Right cardiac atrium (tissue), 5 donors: ENCODE measurements around the gene SNRNP200. TPM values are rescaled to one million over a fixed set of nuclear protein-coding genes. Genes with fewer than 3 reads are reported as not detected.

Experiments
- ATAC-seq, 2 donors: fragments of 200-7000 bp; cut with Tn5 transposase; one replicate each; pipeline versions ENCODE4 v1.8.0 to v1.9.1; 2020; ENCODE audit warnings: moderate library complexity in 2 of 2, mild to moderate bottlenecking in 1 of 2
- DNase-seq, 3 donors: peaks; one replicate each; pipeline ENCODE4 v3.0.0-alpha.2; 2020
- H3K27ac ChIP-seq: one replicate; pipeline ENCODE4 v1.5.1; 2013; ENCODE audit warnings: mild to moderate bottlenecking, low read length, control low read depth, moderate library complexity
- H3K27me3 ChIP-seq: one replicate; pipeline ENCODE4 v1.6.1; 2013; ENCODE audit not compliant: control insufficient read depth, insufficient read depth
- H3K4me1 ChIP-seq: one replicate; pipeline ENCODE4 v1.6.1; 2013; ENCODE audit warnings: low read length; ENCODE audit not compliant: control insufficient read depth, insufficient read depth
- H3K4me3 ChIP-seq: one replicate; pipeline ENCODE4 v1.5.1; 2013; ENCODE audit warnings: low read length, control low read depth
- H3K9me3 ChIP-seq: one replicate; pipeline ENCODE4 v1.6.1; 2013; ENCODE audit warnings: low read length; ENCODE audit not compliant: control insufficient read depth
- WGBS: extraction: QIAGEN DNeasy Blood & Tissue Kit; methylation state at CpG from one replicate; pipeline ENCODE4 v1.1.7; 2013; 5-methylcytosine and 5-hydroxymethylcytosine counted together
- intact Hi-C, 4 donors: fragments of 100-400 bp; cut with DNase I; formaldehyde crosslinking; loops; one replicate each; pipeline versions ENCODE4 v1.11.0 to v1.14.0; 2022 to 2023
- polyA plus RNA-seq: library from polyadenylated mRNA; stranded (reverse); fragments of 200-250 nt; gene quantifications from one replicate; pipeline ENCODE4 v1.2.3, GENCODE V29; 2013
- total RNA-seq, 4 donors: library from RNA; stranded (reverse); fragmentation: NEBNext Ultra II Directional; extraction: Animal tissue kit (Norgen Biotek cat#: 25700); gene quantifications; one replicate each; pipeline ENCODE4 v1.2.1, GENCODE V29; 2021
- donor health status: healthy with polysubstance abuse.
- donor health status: DM: no; HTN: yes; CAD: no.
- donor health status: DM: no; HTN: no; CAD: no.
- donor health status: DM: no; HTN: yes; CAD: no; lungs with severe emphysema.
- donor health status: DM: yes; HTN: yes; CAD: no.

The SNRNP200 gene
- total and polyA plus RNA-seq, 5 donors, result 41.1 to 63.8 (median 57.9) TPM

DNA sequence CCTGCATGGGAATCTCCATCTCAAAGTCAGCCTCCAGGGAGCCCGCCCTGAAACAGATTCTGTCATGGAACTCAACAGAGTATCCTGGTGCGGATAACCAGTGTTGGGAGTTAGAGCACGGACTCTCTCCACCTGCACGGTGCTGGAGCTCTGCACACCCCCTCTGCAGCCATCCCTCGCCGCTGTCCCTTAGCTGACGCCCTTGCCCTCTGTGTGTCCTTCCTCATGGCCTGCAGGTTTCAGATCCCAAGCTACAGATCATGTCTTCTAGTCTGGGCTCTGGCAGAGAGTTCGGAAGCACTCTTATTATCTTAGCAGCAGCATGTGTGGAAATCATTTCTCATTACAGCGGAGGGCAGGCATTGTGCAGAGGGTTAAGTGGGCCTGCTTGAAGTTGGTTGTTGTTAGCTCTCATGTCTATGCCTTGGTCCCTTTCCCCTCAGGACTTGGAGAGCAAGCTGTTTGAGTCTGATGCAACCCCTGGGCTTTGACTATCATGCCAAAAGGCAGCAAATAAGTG is 65.5 kb downstream of the SNRNP200 start:
- H3K4me1 ChIP-seq, result peaks cover 12% of the 10 kb centered on the region

DNA sequence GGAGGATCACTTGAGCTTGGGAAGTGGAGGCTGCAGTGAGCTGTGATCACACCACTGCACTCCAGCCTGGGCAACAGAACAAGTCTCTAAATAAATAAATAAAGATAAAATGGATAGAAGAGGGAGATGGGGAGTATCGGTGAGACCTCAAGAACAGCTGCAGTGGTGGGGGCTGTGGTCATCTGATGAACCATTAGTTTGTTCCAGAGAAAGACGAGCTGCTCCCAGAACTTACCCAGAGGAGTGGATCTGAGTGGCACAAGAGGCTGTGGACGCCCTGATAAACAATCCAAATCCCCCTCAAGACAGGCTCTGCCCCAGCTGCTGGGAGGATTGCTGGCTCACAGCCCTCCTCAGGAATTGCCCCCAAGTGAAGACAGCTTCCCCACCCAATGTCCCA is 66.3 kb downstream of the SNRNP200 start:
- H3K9me3 ChIP-seq, result no peaks in the 10 kb centered on the region
- H3K27ac ChIP-seq, result no peak overlapping the region
- ATAC-seq (no peak), DNase-seq (no peak)
- intact Hi-C loops, result no loop called here
- no peak overlapping the region for H3K4me3 ChIP-seq
- H3K4me1 ChIP-seq, result peaks cover 12% of the 10 kb centered on the region
- WGBS, result 80% methylated on average over 3 of the region's 3 CpGs
- H3K27me3 ChIP-seq, result no peaks in the 10 kb centered on the region

More for the DNA sequence above, 65.5 kb downstream of the SNRNP200 start:
- Histone ChIP-seq H3K27me3 (no peaks in the 10 kb centered on the region), H3K9me3 (no peaks in the 10 kb centered on the region), H3K4me3 (no peak overlapping the region), H3K27ac (no peak overlapping the region)
- intact Hi-C loops, result no loop called here
- DNase-seq (no peak), ATAC-seq (peak in 1 of 2 donors; percentile 20)
- 67% methylated on average over 9 of the region's 9 CpGs for WGBS

DNA sequence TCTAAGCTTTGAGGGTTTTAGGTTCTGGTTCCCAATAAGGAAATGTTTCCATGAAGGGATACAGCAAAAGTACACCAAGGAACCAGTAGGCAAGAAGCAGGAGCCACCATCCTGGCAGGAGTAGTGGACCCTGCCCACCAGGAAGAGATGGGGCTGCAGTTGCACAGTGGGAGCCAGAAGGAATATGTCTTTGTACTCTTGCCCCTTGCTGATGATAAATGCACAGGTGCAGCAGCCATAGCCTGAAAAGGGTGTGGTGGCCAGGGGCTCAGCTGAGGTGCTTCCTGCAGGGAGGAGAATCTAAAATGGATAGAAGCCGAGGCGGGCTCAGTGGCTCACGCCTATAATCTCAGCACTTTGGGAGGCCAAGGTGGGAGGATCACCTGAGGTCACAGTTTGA is 67.1 kb downstream of the SNRNP200 start:
- intact Hi-C loops, result no loop called here
- 95% methylated on average over 3 of the region's 3 CpGs for WGBS
- H3K27ac ChIP-seq, result no peak overlapping the region
- no peaks in the 10 kb centered on the region for H3K27me3 ChIP-seq
- H3K4me3 ChIP-seq, result no peak overlapping the region
- H3K4me1 ChIP-seq, result peaks cover 12% of the 10 kb centered on the region
- ATAC-seq, result no peak
- H3K9me3 ChIP-seq, result no peaks in the 10 kb centered on the region
- no peak for DNase-seq

DNA sequence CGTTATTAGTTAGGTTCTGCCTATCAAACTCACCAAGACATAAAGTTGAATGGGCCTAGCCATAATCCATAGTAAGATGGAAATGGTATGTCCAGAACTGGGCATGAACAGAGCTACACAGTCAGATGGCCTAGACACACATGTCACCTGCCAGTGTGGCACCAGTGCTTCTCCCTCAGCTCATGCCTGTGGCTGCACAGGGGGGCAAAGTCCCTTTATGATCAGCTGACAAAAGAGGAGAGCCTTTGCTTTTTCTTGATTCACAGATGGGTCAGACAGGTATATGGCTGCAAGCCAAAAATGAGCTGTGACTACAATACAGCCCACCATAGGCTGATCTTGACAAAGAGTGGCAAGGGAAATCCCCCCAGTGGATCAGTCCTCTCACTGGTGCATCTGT is 68.5 kb downstream of the SNRNP200 start:
- H3K9me3 ChIP-seq, result no peaks in the 10 kb centered on the region
- peaks cover 7% of the 10 kb centered on the region for H3K4me1 ChIP-seq
- no peak overlapping the region for H3K27ac ChIP-seq
- no peak overlapping the region for H3K4me3 ChIP-seq
- WGBS, result 93% methylated on average over 1 of the region's 1 CpG
- DNase-seq (no peak), ATAC-seq (no peak)
- H3K27me3 ChIP-seq, result no peaks in the 10 kb centered on the region
- intact Hi-C loops, result no loop called here

DNA sequence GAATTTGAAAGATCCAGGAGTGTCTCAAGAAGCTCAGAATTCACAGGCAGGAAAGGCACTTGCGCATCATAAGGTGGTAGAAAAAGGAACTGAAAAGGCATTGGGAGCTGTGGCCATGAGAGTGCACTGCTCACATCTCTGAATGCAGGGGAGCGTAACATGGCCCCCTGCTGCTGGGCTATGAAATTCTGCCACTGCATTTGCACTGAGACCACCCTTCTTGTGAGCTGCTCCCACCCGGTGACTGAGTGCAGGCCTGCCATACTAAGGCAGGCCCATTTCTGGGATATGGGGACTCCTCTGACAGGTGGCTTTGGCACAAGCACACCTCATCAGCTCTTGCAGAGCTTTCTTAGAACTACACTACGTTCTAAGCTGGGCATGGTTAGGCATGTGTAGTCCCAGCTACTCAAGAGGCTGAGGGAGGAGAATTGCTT is 71.4 kb downstream of the SNRNP200 start:
- no peaks in the 10 kb centered on the region for H3K9me3 ChIP-seq
- no peak overlapping the region for H3K4me3 ChIP-seq
- 83% methylated on average over 4 of the region's 4 CpGs for WGBS
- no peak overlapping the region for H3K27ac ChIP-seq
- no peaks in the 10 kb centered on the region for H3K4me1 ChIP-seq
- DNase-seq (no peak), ATAC-seq (no peak)
- no peaks in the 10 kb centered on the region for H3K27me3 ChIP-seq
- intact Hi-C loops, result no loop called here

DNA sequence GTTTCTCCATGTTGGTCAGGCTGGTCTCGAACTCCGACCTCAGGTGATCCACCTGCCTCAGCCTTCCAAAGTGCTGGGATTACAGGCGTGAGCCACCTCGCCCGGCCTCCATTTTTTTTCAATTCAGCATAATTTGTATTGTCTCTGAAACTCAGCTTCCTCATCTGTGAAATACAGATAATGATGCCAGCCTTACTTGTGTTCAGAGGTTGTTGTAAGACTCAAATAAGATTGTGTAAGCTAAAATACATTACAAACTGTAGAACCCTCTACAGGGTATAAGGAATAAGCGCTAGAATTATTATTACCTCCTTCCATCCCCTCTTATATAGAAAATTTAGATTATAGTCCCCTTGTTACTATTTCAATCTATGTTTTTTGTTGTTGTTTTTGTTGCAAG is 71.9 kb downstream of the SNRNP200 start:
- Histone ChIP-seq H3K9me3 (no peaks in the 10 kb centered on the region), H3K27me3 (no peaks in the 10 kb centered on the region), H3K27ac (no peak overlapping the region), H3K4me3 (no peak overlapping the region), H3K4me1 (no peaks in the 10 kb centered on the region)
- 94% methylated on average over 6 of the region's 6 CpGs for WGBS
- ATAC-seq (no peak), DNase-seq (no peak)
- intact Hi-C loops, result no loop called here

DNA sequence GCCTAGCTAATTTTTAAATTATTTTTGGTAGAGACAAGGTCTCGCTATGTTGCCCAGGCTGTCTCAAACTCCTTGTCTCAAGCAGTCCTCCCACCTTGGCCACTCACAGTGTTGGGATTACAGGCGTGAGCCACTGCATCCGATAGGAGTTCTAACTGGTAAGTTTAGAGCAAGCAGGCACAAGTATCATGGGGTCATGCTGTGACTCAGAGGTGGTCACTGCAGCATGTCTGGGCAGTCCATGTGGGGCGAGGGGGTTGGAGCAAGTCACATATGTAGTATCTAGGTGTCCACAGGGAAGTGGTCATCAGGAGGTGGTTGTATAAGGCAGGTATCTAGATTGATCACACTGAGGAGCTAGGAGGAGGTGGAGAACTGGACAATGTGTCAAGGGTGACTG is 74.0 kb downstream of the SNRNP200 start:
- Histone ChIP-seq H3K4me1 (no peaks in the 10 kb centered on the region), H3K4me3 (no peak overlapping the region), H3K9me3 (no peaks in the 10 kb centered on the region), H3K27me3 (no peaks in the 10 kb centered on the region), H3K27ac (no peak overlapping the region)
- ATAC-seq (no peak), DNase-seq (no peak)
- intact Hi-C loops, result no loop called here
- WGBS, result 97% methylated on average over 4 of the region's 4 CpGs

DNA sequence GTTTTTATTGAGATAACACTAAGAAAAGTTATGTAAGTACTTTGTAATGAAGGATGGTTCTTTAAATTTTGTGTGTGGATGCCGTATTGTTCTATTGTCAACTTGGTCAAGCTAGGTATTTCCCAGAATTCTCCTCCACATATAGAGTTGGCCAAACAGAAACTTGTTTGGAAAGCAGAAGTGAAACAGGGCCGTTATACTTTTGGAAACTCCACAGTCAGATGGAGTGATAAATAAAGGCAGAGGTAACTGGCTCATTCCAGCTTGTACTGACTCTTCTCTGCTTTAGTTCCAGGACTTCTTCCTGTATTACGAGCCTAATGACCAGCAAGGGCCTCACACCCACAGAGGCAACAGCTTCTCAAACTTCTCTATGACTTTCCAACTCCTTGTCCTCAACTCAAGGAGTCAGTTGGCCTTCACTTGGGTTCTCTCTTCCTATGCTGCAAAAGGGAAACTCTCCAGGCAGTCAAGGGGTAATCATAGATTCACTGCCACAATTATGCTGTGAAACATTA is 80.3 kb downstream of the SNRNP200 start:
- no peak for DNase-seq
- Histone ChIP-seq H3K4me1 (no peaks in the 10 kb centered on the region), H3K4me3 (no peak overlapping the region), H3K27me3 (no peaks in the 10 kb centered on the region), H3K27ac (no peak overlapping the region), H3K9me3 (no peaks in the 10 kb centered on the region)
- 69% methylated on average over 3 of the region's 3 CpGs for WGBS
- intact Hi-C loops, result no loop called here
- ATAC-seq, result no peak

Other genes with a start within 250 kb of the SNRNP200 start
- under 1 TPM; 0.11 to 0.91 (median 0.66) TPM for gene ADRA2B, start 189.0 kb downstream of the SNRNP200 start, total RNA-seq
- 2.2 TPM for gene ADRA2B, start 189.0 kb downstream of the SNRNP200 start, polyA plus RNA-seq
- not detected for gene ASTL, start 167.0 kb downstream of the SNRNP200 start, total RNA-seq
- not detected for gene ASTL, start 167.0 kb downstream of the SNRNP200 start, polyA plus RNA-seq
- gene DUSP2, start 160.1 kb downstream of the SNRNP200 start, total RNA-seq, result 1 to 10 TPM; 1.2 to 2.6 (median 1.4) TPM
- 2.2 TPM for gene DUSP2, start 160.1 kb downstream of the SNRNP200 start, polyA plus RNA-seq
- 100 to 1,000 TPM; 142 to 184 (median 156) TPM for gene STARD7, start 96.7 kb downstream of the SNRNP200 start, total RNA-seq
- 61.9 TPM for gene STARD7, start 96.7 kb downstream of the SNRNP200 start, polyA plus RNA-seq
- 10 to 100 TPM; 77.8 to 90.0 (median 84.8) TPM for gene TMEM127, start 39.5 kb downstream of the SNRNP200 start, total RNA-seq
- 37.0 TPM for gene TMEM127, start 39.5 kb downstream of the SNRNP200 start, polyA plus RNA-seq
- 10 to 100 TPM; 52.2 to 60.5 (median 56.0) TPM for gene CIAO1, start 39.3 kb downstream of the SNRNP200 start, total RNA-seq
- gene CIAO1, start 39.3 kb downstream of the SNRNP200 start, polyA plus RNA-seq, result 30.3 TPM
- gene ITPRIPL1, start 19.8 kb upstream of the SNRNP200 start, total RNA-seq, result 1 to 10 TPM in 1 of 4 donors, under 1 TPM in 3; 0.67 to 1.5 (median 0.75) TPM
- 0.50 TPM for gene ITPRIPL1, start 19.8 kb upstream of the SNRNP200 start, polyA plus RNA-seq
- gene NCAPH, start 30.2 kb upstream of the SNRNP200 start, total RNA-seq, result 1 to 10 TPM in 2 of 4 donors, under 1 TPM in 2; 0.36 to 1.1 (median 0.85) TPM
- 0.18 TPM for gene NCAPH, start 30.2 kb upstream of the SNRNP200 start, polyA plus RNA-seq
- under 1 TPM in 2 of 4 donors, not detected in 2; 0.15 to 0.20 TPM for gene NEURL3, start 199.8 kb upstream of the SNRNP200 start, total RNA-seq
- 0.07 TPM for gene NEURL3, start 199.8 kb upstream of the SNRNP200 start, polyA plus RNA-seq
- gene ARID5A, start 231.2 kb upstream of the SNRNP200 start, total RNA-seq, result 10 to 100 TPM; 13.0 to 28.0 (median 19.3) TPM
- gene ARID5A, start 231.2 kb upstream of the SNRNP200 start, polyA plus RNA-seq, result 31.8 TPM